Left hindlimb (tissue), 1 donor: ENCODE measurements around the gene RELA.
"Not testable (repeated sequence)": the region's sequence is repeated elsewhere in the genome, so short reads cannot be mapped to it uniquely, and the experiment has no call there.

Experiments used
- DNase-seq: peaks from one replicate; pipeline ENCODE4 v3.0.0-alpha.2; 2018

The RELA gene

DNA sequence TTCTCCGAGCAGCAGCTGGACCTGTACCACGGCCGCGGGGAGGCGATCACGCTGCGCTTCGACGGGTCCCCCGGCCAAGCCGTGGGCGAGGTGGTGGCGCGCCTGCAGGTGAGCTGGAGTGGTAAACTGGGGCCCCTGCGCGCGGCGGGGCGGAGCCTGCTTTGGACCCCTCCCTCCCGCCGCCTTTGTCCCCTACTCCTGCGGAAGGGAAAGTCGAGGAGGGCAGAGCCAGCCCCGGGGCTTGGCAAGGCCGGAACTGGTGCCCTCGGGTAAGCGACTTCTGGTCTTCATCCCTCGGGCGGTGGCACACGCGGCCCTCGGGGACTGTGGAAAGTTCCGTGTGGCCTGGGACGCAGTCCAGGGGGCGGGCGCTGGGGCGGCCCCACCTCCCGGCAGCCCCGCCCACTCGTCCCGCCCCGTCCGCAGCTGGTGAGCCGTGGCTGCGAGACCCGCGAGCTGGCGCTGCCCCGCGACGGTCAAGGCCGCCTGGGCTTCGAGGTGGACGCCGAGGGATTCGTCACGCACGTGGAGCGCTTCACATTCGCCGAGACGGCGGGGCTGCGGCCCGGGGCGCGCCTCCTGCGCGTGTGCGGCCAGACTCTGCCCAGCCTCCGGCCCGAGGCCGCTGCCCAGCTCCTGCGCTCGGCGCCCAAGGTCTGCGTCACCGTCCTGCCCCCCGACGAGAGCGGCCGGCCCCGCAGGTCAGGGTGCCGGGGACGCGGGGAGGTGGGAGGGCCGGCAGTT lies 15.6 kb downstream of the RELA start:
- peak; percentile 60 for DNase-seq

DNA sequence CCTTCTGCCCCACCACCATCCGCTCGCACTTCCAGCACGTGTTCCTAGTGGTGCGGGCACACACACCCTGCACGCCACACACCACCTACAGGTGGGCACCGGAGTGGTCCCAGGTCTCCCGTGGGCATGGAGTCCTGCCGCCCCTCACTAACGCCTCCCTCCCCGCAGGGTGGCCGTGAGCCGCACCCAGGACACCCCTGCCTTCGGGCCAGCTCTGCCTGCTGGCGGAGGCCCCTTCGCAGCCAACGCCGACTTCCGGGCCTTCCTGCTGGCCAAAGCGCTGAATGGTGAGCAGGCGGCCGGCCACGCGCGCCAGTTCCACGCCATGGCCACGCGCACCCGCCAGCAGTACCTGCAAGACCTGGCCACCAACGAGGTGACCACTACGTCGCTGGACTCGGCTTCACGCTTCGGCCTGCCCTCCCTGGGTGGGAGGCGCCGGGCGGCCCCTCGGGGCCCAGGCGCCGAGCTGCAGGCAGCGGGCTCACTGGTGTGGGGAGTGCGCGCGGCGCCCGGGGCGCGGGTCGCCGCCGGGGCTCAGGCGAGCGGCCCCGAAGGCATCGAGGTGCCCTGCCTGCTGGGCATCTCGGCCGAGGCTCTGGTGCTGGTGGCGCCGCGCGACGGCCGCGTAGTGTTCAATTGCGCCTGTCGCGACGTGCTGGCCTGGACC lies 16.3 kb downstream of the RELA start:
- DNase-seq: no peak

DNA sequence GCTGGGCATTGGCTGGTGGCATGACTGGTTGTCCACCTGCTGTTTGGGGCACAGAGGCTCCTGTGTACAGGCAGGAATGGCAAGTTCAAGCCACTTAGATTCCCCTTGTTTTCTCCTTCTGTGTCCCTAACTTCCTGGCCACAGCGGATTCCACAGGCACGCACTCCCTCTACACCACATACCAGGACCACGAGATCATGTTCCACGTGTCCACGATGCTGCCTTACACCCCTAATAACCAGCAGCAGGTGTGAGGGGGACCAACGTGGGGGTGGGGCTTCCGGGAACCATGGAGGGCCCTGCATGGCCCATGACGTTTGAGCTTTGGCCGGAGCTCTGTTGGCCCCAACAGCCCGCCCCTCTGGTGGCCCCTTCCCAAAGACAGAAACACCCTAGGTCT lies 17.0 kb downstream of the RELA start:
- no peak for DNase-seq

DNA sequence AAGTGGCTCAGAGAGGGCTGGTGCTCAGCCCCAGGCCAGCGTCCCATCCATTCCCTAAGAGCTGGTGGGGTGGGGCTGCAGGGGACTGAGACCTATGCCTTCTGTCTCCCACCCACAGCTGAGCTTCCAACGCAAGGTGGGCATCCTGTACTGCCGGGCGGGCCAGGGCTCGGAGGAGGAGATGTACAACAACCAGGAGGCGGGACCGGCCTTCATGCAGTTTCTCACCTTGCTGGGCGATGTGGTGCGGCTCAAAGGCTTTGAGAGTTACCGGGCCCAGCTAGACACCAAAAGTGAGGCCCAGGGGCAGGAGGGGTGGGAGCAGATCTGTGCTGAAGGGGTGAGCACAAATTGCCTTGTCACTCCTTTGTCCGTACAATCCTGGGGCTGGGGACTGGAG lies 17.9 kb downstream of the RELA start:
- no peak for DNase-seq

DNA sequence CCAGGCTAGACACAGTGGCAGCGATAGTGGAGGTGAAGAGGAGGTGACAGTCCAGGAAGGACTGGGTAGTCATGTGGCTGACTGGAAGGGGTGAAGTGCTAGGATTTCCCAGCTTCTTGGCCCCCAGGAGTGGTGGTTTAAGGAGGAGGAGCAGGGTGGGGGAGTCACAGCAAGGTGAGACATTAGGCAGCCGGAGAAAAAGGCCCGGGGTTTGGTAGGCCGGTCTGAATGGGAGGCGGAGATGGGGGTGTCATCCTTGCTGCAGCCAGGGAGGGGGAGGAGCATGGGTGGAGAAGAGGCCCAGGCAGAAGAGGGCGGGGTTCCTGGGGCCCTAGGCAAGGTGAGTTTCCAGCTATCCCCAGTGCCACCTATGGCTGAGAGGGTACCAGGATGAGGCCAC lies 18.7 kb downstream of the RELA start:
- DNase-seq: no peak

DNA sequence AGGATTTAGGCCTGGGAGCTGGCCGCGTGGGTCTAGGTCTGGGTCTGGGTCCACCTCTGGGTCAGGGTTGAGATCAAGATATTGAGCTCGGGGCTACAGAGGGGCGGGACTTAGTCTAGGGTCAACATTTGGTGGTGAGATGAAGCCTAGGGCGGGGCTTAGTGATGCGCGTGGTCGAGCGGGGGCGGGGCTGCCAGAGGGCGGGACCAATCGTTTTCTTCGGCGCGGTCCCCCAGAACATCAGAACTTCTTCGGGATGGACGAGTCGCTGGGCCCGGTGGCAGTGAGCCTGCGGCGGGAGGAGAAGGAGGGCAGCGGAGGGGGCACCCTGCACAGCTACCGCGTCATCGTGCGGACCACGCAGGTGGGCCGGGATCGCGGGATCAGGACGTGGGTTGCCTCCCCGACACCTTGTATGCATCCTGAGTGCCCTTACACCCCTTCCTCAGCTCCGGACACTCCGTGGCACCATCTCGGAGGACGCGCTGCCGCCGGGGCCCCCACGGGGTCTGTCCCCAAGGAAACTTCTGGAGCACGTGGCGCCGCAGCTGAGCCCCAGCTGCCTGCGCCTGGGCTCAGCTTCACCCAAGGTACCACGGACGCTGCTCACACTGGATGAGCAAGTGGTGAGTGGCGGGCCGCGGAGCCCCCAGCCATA lies 20.6 kb downstream of the RELA start:
- DNase-seq: no peak

DNA sequence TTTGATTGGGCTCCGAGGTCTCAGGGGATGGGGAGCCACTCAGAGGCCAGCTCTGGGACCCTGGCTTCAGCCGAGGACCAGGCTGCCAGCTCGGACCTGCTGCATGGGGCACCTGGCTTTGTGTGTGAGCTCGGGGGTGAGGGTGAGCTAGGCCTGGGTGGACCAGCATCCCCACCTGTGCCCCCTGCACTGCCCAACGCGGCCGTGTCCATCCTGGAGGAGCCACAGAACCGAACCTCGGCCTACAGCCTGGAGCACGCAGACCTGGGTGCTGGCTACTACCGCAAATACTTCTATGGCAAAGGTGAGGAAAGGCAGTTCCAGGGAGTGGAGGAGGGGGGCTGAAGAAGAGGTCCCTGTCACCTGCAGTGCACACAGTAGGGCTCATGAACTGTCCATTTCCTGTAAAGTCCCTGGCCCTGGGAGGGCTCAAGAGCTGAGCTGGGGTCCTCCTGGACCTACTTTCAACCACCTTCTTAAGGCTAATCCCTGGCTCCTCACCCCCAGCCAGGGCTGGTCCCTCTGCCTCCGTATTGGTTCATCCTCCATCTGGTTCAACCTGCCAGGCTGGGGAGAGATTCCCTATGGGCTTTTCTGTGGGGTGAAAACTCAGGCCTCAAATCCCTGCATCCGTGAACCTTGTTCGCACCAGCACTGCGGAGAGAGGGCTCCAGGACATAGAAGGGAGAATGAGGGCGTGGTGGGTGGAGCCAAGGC lies 21.3 kb downstream of the RELA start:
- DNase-seq: no peak

DNA sequence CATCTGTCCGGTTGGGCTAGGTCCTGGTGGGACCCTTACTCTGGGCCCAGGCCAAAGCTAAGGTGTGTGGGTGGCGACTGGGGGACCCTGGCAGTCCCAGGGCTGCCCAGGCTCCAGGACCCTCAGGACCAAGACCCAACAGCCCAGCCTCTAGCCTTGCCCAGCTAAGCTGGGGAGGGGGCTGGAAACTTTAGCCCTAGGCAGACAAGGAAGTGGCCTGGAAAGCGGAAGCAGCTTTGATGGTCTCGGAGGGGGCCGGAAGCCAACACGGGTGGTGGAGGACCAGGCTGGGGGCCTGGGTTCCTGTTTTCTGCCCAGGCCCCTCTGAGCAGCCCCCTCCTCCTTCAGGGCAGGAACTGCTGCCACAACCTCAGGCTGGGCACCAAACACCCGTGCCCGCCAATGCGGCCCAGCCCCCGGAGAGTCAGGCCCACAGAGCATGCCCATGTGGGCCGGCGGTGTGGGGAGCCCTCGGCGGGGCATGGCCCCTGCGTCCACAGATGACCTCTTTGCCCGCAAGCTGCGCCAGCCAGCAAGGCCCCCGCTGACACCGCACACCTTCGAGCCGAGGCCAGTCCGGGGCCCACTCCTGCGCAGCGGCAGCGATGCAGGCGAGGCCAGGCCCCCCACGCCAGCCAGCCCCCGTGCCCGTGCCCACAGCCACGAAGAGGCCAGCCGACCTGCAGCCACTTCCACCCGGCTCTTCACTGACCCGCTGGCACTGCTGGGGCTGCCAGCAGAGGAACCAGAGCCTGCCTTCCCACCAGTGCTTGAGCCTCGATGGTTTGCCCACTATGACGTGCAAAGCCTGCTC lies 22.0 kb downstream of the RELA start:
- no peak for DNase-seq

DNA sequence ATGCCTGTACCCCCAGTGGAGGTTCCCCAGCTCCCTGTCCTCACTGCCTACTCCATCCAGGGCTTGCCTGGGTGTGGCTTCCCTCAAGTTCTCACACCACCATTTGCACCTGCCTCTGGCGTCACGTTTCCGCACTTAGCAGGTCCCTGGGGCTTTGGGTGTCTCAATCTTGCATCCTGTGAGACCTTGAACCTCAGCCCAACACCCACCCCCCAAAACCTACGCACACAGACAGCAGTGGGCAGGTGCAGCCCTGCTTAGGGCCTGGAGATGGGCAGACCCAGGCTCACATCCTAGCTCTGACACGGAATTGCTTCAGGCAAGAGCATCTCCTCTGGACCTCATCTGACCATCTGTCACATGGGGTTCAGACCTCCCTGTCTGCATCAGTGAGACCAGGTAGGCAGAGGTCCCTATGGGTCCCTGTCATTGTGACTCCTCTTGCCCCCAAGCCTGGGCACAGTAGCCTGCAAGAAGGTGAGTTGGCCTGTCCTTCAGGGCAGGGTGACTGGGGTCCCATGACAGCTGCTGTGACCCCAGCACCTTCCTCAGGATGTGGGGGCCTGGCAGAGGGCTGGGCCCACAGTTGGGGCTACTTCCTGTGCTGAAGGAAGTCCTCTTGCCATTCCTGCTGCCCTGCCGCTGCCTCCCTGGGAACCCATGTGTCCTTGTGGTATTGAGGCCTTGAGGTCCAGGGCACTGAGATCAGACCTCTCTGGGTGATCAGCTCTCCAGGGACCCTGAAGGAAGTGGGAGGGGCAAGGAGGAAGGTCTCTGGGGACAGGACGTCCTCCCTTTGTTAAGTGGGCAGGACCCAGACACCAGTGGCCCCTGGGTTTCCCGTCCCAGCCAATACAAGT lies 22.9 kb downstream of the RELA start:
- DNase-seq: no peak

DNA sequence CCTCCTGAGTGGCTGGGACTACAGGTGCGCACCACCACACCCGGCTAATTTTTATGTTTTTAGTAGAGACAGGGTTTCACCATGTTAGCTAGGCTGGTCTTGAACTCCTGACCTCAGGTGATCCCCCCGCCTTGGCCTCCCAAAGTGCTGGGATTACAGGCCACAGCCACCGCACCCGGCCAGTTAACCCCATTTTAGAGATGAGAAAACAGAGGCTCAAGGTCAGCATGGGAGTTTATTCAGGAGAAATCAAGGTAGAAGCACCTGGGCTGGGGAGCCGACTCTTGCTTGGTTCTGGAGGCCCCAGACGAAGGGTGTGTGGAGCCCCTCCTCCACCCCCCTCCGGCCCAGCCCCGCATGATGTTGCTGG lies 23.5 kb downstream of the RELA start:
- DNase-seq: not testable (repeated sequence)

DNA sequence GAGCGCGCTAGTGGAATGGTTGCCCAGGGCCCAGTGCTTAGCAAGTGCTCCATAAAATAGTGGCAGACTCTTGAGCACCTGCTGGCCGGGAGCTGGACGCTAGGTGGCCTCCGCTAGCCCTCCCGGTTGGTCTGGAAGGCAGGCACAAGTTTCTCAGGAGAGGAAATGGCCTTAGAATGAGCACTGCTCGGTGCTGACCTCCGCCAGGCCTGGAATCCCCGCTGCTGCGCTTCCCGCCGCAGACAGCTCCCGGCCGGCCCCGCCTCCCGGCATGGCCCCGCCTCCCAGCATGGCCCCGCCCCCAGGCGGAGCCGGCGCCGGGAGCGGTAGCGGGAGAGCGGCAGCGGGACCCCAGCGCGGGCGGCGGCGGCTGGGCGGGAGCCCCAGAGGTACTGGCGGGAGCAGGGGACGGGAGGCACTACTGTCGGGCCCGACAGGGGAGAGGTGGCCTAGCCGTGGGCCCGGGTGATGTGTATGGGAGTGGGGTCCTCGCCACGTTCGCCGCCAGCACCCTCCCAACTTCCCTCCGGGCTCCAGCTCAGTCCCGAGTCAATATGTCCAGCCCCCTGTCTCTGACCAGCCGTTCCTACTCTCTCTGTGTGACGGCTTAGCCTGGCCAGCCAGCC lies 24.8 kb downstream of the RELA start, which contains the start of gene SIPA1:
SIPA1 (plus strand) TSS at position 308 of the 626 bp plus-strand sequence. CDS start 2,821 bp downstream, outside the sequence.
- peak; percentile 82 for DNase-seq

DNA sequence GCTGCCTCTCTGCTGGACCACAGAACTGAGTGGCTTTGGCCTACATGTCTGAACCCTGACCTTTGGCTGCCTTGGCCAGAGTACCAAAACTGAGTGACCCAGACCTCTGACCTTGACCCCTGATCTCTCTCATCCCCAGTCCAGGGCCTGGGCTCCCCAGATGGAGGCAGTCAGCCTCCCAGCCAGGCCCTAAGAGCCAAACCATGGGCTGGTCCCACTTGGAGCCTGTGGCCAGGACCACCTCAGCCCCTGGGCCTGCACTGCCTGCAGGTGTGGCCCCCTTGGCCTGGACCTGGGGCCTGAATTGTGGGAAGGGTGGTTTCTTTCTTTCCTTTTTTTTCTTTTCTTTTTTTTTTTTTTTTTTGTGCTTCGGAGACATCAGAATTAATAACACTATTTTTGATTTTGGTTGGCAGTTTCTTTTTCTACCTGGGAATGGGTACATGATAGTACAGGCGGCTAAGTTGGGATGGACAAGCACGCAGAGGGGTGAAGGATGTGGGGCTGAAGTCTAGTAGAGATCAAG lies 25.6 kb downstream of the RELA start:
- DNase-seq: no peak

DNA sequence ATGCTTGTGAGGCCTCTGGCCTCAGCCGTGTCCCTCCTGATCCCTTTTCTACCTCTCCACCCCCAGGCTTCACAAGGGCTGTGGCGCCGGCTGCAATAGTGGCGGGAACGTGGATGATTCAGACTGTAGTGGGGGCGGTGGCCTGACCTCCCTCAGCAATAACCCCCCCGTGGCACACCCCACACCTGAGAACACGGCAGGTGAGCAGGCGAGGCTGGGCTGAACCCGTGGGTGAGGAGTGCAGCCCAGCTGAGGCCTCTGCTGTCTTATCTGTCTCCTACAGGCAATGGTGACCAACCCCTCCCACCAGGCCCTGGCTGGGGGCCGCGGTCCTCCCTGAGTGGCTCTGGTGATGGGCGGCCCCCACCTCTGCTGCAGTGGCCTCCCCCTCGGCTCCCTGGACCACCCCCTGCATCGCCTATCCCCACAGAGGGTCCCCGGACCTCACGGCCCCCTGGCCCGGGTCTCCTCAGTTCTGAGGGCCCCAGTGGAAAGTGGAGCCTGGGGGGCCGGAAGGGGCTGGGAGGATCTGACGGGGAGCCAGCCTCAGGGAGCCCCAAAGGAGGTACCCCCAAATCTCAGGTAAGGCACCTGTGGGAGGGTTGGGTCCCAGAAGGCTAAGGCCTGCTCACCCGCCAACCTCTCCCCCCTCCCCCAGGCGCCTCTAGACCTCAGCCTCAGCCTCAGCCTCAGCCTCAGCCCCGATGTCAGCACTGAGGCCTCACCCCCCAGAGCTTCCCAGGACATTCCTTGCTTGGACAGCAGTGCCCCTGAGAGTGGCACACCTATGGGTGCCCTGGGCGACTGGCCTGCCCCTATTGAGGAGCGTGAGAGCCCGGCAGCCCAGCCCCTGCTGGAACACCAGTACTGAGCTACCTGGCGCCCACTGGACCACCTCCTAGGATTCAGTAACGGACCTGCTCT lies 26.3 kb downstream of the RELA start:
- DNase-seq: no peak

DNA sequence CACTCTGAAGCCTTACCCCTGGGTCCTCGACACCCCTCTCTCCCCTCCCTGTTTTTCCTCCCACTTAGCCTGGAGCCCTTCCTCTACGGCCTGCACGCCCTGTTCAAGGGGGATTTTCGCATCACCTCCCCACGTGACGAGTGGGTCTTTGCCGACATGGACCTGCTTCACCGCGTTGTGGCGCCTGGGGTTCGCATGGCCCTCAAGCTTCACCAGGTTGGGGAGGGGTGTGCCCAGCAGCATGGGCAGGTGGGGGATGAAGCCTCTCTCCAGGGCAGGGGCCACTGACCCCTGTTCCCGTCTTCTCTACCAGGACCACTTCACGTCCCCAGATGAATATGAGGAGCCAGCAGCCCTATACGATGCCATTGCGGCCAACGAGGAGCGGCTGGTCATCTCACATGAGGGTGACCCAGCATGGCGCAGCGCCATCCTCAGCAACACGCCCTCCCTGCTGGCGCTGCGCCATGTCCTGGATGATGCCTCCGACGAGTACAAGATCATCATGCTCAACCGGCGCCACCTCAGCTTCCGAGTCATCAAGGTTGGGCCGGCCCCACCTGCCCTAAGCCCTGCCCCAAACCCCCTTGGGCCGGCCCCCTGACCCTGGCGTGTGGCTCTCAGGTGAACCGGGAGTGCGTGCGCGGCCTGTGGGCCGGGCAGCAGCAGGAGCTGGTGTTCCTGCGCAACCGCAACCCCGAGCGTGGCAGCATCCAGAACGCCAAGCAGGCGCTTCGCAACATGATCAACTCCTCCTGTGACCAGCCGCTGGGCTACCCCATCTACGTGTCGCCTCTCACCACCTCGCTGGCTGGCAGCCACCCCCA lies 27.6 kb downstream of the RELA start:
- no peak for DNase-seq

DNA sequence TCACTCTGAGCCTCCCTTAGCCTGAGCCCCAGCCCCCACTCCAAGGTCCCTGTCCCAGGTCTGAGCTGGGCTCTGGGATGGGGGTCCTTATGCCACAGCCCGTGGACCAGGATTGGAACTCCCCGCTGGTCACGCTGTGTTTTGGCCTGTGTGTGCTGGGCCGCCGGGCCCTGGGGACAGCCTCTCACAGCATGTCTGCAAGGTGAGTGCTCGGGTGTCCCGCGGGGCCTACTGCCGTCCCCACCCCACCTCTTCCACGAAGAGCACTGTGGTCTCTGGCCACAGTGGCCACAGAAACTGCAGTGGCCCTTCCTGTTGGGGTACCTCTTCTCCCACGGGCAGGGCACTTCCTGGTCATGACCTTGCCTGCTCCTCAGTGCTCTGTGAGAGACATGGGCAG lies 28.3 kb downstream of the RELA start:
- no peak for DNase-seq

DNA sequence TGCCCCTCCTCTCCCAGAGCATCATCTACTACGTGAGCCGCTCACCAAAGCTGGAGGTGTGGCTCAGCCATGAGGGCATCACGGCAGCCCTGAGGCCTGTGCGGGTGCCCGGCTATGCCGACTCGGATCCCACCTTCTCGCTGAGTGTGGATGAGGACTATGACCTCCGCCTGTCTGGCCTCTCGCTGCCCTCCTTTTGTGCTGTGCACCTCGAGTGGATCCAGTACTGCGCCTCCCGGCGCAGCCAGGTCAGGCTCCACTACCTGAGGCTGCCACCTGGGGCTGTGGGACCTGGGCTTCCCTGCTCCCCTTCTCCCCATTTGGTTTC lies 28.6 kb downstream of the RELA start:
- DNase-seq: no peak

DNA sequence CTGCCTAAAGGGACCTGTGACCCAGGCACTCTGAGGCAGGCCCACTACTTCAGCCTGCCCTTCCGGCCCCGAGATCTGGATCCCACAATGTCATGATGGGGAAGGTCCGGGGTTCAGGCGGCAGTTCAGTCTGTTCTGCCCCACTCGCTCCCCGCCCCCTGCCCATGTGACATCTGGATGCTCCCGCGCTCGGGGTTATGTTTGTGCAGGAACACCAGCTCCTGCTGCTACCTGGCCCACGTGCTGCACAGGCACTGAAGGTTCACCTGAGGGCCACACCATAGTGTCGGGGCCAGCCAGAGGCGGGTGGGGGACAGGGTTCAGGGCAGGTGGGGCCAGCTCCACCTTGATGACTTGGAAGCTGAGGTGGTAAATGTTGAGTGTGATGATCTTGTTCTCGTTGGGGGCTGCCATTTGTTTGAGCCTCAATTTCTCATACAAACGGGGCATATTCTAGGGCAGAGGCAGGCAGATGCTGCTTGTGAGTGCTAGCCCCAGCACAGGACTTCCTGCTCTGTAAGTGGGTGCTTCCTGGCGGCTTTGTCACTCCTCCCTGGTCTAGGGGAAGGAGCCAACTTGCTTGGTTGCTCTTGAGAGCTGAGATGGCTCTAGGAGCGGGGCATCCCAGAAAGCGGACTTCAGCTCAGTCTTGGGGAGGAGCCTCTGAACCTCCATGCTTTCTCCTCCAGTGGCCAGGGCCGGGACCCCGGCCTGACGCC lies 29.2 kb downstream of the RELA start:
- DNase-seq: no peak

DNA sequence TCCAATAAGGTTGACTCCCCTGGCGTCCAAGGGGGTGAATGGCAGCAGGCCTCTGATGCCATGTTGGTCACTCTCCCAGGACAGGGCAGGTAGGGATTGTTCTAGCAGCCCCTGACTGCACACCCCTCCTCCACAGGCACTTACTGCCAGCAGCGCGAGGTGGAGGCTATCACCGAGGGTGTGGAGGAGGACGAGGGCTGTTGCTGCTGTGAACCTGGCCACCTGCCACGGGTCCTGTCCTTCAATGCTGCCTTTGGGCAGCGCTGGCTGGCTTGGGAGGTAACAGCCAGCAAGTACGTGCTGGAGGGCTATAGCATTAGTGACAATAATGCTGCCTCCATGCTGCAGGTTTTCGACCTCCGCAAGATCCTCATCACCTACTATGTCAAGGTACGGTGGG lies 32.5 kb downstream of the RELA start:
- DNase-seq: no peak
